WTC11 (cell line): ENCODE data around the gene MAPKAP1.

Source experiments
- ESRRA ChIP-seq: sonication (generic); formaldehyde crosslinking; IDR thresholded peaks from 2 replicates; pipeline ENCODE4 v1.8.1; 2022; ENCODE audit warnings: mild to moderate bottlenecking, missing genetic modification reagents, borderline replicate concordance
- JAZF1 ChIP-seq: fragments of 250-450 bp; sonication (Bioruptor Pico); IDR thresholded peaks from 2 replicates; pipeline ENCODE4 v1.9.0; 2021; ENCODE audit warnings: moderate library complexity, mild to moderate bottlenecking, inconsistent platforms
- TF ChIP-seq, protein P1 (sequence below): sonication (generic); formaldehyde crosslinking; IDR thresholded peaks from 2 replicates; pipeline ENCODE4 v1.8.1; 2023; ENCODE audit warnings: mild to moderate bottlenecking, missing genetic modification reagents
- TF ChIP-seq, protein P2 (sequence below): sonication (generic); formaldehyde crosslinking; IDR thresholded peaks from 2 replicates; pipeline ENCODE4 v1.8.1; 2023; ENCODE audit warnings: mild to moderate bottlenecking, missing genetic modification reagents, moderate library complexity
- TF ChIP-seq, protein P3 (sequence below): sonication (generic); formaldehyde crosslinking; IDR thresholded peaks from 2 replicates; pipeline ENCODE4 v1.8.1; 2022; ENCODE audit warnings: missing genetic modification reagents, borderline replicate concordance
- TF ChIP-seq, protein P4 (sequence below): fragments of 200-600 bp; IDR thresholded peaks from 2 replicates; pipeline ENCODE4 v1.8.0; 2022; ENCODE audit warnings: antibody characterized with exemption
- TF ChIP-seq, protein P5 (sequence below): sonication (generic); formaldehyde crosslinking; IDR thresholded peaks from 2 replicates; pipeline ENCODE4 v1.8.0; 2022; ENCODE audit warnings: mild to moderate bottlenecking, missing genetic modification reagents

DNA sequence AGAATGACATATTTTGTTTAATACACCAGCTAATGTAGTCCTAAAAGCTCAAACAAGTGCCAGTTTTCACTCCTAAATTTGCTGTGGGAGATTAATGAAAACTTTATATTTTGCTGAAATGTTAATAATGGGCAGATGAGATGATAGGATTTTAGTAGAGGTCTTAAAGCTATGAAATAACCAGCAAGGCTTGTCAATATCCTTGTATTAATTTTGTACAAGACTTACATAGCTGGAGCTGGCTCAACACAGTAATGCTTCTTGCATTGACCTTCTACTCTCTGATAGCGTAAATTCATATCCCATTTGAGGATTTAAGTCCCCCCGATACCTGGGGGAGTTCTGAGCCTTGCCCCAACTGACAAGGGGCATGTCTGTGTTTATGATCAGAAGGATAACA, 219.2 kb downstream of the MAPKAP1 start:
- TF ChIP-seq, protein P1, sequence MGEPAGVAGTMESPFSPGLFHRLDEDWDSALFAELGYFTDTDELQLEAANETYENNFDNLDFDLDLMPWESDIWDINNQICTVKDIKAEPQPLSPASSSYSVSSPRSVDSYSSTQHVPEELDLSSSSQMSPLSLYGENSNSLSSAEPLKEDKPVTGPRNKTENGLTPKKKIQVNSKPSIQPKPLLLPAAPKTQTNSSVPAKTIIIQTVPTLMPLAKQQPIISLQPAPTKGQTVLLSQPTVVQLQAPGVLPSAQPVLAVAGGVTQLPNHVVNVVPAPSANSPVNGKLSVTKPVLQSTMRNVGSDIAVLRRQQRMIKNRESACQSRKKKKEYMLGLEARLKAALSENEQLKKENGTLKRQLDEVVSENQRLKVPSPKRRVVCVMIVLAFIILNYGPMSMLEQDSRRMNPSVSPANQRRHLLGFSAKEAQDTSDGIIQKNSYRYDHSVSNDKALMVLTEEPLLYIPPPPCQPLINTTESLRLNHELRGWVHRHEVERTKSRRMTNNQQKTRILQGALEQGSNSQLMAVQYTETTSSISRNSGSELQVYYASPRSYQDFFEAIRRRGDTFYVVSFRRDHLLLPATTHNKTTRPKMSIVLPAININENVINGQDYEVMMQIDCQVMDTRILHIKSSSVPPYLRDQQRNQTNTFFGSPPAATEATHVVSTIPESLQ, result no peak
- TF ChIP-seq, protein P2, sequence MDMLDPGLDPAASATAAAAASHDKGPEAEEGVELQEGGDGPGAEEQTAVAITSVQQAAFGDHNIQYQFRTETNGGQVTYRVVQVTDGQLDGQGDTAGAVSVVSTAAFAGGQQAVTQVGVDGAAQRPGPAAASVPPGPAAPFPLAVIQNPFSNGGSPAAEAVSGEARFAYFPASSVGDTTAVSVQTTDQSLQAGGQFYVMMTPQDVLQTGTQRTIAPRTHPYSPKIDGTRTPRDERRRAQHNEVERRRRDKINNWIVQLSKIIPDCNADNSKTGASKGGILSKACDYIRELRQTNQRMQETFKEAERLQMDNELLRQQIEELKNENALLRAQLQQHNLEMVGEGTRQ, result no peak
- TF ChIP-seq ESRRA (CRISPR knock-in tag) (no peak), JAZF1 (CRISPR knock-in tag) (no peak)
- TF ChIP-seq, protein P3, sequence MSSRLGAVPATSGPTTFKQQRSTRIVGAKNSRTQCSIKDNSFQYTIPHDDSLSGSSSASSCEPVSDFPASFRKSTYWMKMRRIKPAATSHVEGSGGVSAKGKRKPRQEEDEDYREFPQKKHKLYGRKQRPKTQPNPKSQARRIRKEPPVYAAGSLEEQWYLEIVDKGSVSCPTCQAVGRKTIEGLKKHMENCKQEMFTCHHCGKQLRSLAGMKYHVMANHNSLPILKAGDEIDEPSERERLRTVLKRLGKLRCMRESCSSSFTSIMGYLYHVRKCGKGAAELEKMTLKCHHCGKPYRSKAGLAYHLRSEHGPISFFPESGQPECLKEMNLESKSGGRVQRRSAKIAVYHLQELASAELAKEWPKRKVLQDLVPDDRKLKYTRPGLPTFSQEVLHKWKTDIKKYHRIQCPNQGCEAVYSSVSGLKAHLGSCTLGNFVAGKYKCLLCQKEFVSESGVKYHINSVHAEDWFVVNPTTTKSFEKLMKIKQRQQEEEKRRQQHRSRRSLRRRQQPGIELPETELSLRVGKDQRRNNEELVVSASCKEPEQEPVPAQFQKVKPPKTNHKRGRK (CRISPR knock-in tag), result no peak
- TF ChIP-seq, protein P4, sequence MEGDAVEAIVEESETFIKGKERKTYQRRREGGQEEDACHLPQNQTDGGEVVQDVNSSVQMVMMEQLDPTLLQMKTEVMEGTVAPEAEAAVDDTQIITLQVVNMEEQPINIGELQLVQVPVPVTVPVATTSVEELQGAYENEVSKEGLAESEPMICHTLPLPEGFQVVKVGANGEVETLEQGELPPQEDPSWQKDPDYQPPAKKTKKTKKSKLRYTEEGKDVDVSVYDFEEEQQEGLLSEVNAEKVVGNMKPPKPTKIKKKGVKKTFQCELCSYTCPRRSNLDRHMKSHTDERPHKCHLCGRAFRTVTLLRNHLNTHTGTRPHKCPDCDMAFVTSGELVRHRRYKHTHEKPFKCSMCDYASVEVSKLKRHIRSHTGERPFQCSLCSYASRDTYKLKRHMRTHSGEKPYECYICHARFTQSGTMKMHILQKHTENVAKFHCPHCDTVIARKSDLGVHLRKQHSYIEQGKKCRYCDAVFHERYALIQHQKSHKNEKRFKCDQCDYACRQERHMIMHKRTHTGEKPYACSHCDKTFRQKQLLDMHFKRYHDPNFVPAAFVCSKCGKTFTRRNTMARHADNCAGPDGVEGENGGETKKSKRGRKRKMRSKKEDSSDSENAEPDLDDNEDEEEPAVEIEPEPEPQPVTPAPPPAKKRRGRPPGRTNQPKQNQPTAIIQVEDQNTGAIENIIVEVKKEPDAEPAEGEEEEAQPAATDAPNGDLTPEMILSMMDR, result no peak
- TF ChIP-seq, protein P5, sequence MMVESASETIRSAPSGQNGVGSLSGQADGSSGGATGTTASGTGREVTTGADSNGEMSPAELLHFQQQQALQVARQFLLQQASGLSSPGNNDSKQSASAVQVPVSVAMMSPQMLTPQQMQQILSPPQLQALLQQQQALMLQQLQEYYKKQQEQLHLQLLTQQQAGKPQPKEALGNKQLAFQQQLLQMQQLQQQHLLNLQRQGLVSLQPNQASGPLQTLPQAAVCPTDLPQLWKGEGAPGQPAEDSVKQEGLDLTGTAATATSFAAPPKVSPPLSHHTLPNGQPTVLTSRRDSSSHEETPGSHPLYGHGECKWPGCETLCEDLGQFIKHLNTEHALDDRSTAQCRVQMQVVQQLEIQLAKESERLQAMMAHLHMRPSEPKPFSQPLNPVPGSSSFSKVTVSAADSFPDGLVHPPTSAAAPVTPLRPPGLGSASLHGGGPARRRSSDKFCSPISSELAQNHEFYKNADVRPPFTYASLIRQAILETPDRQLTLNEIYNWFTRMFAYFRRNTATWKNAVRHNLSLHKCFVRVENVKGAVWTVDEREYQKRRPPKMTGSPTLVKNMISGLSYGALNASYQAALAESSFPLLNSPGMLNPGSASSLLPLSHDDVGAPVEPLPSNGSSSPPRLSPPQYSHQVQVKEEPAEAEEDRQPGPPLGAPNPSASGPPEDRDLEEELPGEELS (CRISPR knock-in tag), result no peak
